IPS-20b (cell line): ENCODE results near the gene CXCR3.
"Not testable (repeated sequence)": the region's sequence is repeated elsewhere in the genome, so short reads cannot be mapped to it uniquely, and the experiment has no call there.

Source experiments
- H3K27ac ChIP-seq: one replicate; pipeline ENCODE4 v1.5.1; 2013; ENCODE audit warnings: low read length
- H3K27me3 ChIP-seq: 2 replicates; pipeline ENCODE4 v1.6.1; 2013; ENCODE audit warnings: mild to moderate bottlenecking, low read length, inconsistent platforms; ENCODE audit not compliant: insufficient read depth
- H3K36me3 ChIP-seq: 2 replicates; pipeline ENCODE4 v1.6.1; 2013; ENCODE audit warnings: low read depth, mild to moderate bottlenecking, inconsistent platforms, low read length, moderate library complexity; ENCODE audit not compliant: insufficient read depth
- H3K4me1 ChIP-seq: 2 replicates; pipeline ENCODE4 v1.6.1; 2013; ENCODE audit warnings: mild to moderate bottlenecking, control low read depth, inconsistent platforms, low read length, moderate library complexity; ENCODE audit not compliant: insufficient read depth
- H3K4me3 ChIP-seq: 2 replicates; pipeline ENCODE4 v1.5.1; 2013; ENCODE audit warnings: mild to moderate bottlenecking, low read length, inconsistent platforms
- H3K9ac ChIP-seq: 2 replicates; pipeline ENCODE4 v1.6.1; 2013; ENCODE audit warnings: low read depth, mild to moderate bottlenecking, inconsistent platforms, low read length, moderate library complexity
- H3K9me3 ChIP-seq: 2 replicates; pipeline ENCODE4 v1.6.1; 2013; ENCODE audit warnings: mild to moderate bottlenecking, low read depth, low read length, inconsistent platforms; ENCODE audit not compliant: insufficient read depth

CXCR3 gene

GRCh38 chrX:71659342-71659741 lies 41.0 kb upstream of the CXCR3 start:
- H3K36me3 ChIP-seq = no peaks in the 10 kb centered on the region
- H3K4me3 ChIP-seq = no peak overlapping the region
- H3K4me1 ChIP-seq = no peaks in the 10 kb centered on the region
- no peak overlapping the region for H3K9ac ChIP-seq
- H3K27ac ChIP-seq = no peak overlapping the region
- no peaks in the 10 kb centered on the region for H3K9me3 ChIP-seq
- H3K27me3 ChIP-seq = no peaks in the 10 kb centered on the region

GRCh38 chrX:71657267-71657666 lies 39.0 kb upstream of the CXCR3 start:
- Histone ChIP-seq H3K36me3 (no peaks in the 10 kb centered on the region), H3K27me3 (no peaks in the 10 kb centered on the region), H3K4me3 (no peak overlapping the region), H3K27ac (no peak overlapping the region), H3K9ac (no peak overlapping the region), H3K4me1 (no peaks in the 10 kb centered on the region), H3K9me3 (no peaks in the 10 kb centered on the region)

GRCh38 chrX:71653344-71653743 lies 35.0 kb upstream of the CXCR3 start:
- Histone ChIP-seq H3K9me3 (no peaks in the 10 kb centered on the region), H3K36me3 (no peaks in the 10 kb centered on the region), H3K4me1 (no peaks in the 10 kb centered on the region), H3K9ac (no peak overlapping the region), H3K4me3 (no peak overlapping the region), H3K27me3 (no peaks in the 10 kb centered on the region), H3K27ac (no peak overlapping the region)

GRCh38 chrX:71652405-71652804 lies 34.1 kb upstream of the CXCR3 start:
- Histone ChIP-seq H3K27me3 (no peaks in the 10 kb centered on the region), H3K9me3 (no peaks in the 10 kb centered on the region), H3K27ac (no peak overlapping the region), H3K9ac (no peak overlapping the region), H3K36me3 (no peaks in the 10 kb centered on the region), H3K4me3 (no peak overlapping the region), H3K4me1 (no peaks in the 10 kb centered on the region)

- no peaks in the 10 kb centered on the region for H3K4me1 ChIP-seq
- no peaks in the 10 kb centered on the region for H3K9me3 ChIP-seq
Observed at GRCh38 chrX:71650333-71650969, 32.1 kb upstream of the CXCR3 start.

GRCh38 chrX:71644406-71644805 lies 26.1 kb upstream of the CXCR3 start:
- not testable (repeated sequence) for H3K4me1 ChIP-seq, H3K36me3 ChIP-seq, H3K9ac ChIP-seq, H3K4me3 ChIP-seq, H3K9me3 ChIP-seq, H3K27me3 ChIP-seq, H3K27ac ChIP-seq

More at GRCh38 chrX:71650333-71650969, 32.1 kb upstream of the CXCR3 start:
- Histone ChIP-seq H3K9ac (no peak overlapping the region), H3K36me3 (no peaks in the 10 kb centered on the region), H3K27ac (no peak overlapping the region), H3K4me3 (no peak overlapping the region), H3K27me3 (no peaks in the 10 kb centered on the region)

GRCh38 chrX:71640002-71640401 lies 21.7 kb upstream of the CXCR3 start:
- Histone ChIP-seq H3K4me1 (no peaks in the 10 kb centered on the region), H3K9me3 (no peaks in the 10 kb centered on the region), H3K27me3 (no peaks in the 10 kb centered on the region), H3K36me3 (no peaks in the 10 kb centered on the region), H3K9ac (no peak overlapping the region), H3K27ac (no peak overlapping the region), H3K4me3 (no peak overlapping the region)

GRCh38 chrX:71638409-71638808 lies 20.1 kb upstream of the CXCR3 start:
- Histone ChIP-seq H3K36me3 (no peaks in the 10 kb centered on the region), H3K9me3 (no peaks in the 10 kb centered on the region), H3K27me3 (no peaks in the 10 kb centered on the region), H3K27ac (no peak overlapping the region), H3K4me3 (no peak overlapping the region), H3K4me1 (no peaks in the 10 kb centered on the region), H3K9ac (no peak overlapping the region)

GRCh38 chrX:71637848-71638247 lies 19.5 kb upstream of the CXCR3 start:
- Histone ChIP-seq H3K4me3 (no peak overlapping the region), H3K4me1 (no peaks in the 10 kb centered on the region), H3K9ac (no peak overlapping the region), H3K27me3 (no peaks in the 10 kb centered on the region), H3K36me3 (no peaks in the 10 kb centered on the region), H3K9me3 (no peaks in the 10 kb centered on the region), H3K27ac (no peak overlapping the region)

GRCh38 chrX:71637253-71637618 lies 18.9 kb upstream of the CXCR3 start:
- no peak overlapping the region for H3K9ac ChIP-seq
- H3K4me3 ChIP-seq = no peak overlapping the region
- H3K9me3 ChIP-seq = no peaks in the 10 kb centered on the region
- H3K4me1 ChIP-seq = no peaks in the 10 kb centered on the region
- H3K27ac ChIP-seq = no peak overlapping the region
- H3K27me3 ChIP-seq = no peaks in the 10 kb centered on the region
- no peaks in the 10 kb centered on the region for H3K36me3 ChIP-seq

- Histone ChIP-seq H3K4me1 (no peaks in the 10 kb centered on the region), H3K9me3 (no peaks in the 10 kb centered on the region), H3K4me3 (no peak overlapping the region), H3K36me3 (no peaks in the 10 kb centered on the region), H3K27ac (no peak overlapping the region), H3K9ac (no peak overlapping the region), H3K27me3 (no peaks in the 10 kb centered on the region)
Observed at GRCh38 chrX:71636438-71637252, 18.3 kb upstream of the CXCR3 start.

- no peaks in the 10 kb centered on the region for H3K36me3 ChIP-seq
- no peak overlapping the region for H3K27ac ChIP-seq
- H3K27me3 ChIP-seq = no peaks in the 10 kb centered on the region
- H3K4me1 ChIP-seq = no peaks in the 10 kb centered on the region
- H3K9me3 ChIP-seq = no peaks in the 10 kb centered on the region
- no peak overlapping the region for H3K9ac ChIP-seq
- no peak overlapping the region for H3K4me3 ChIP-seq
Observed at GRCh38 chrX:71634366-71634765, 16.1 kb upstream of the CXCR3 start.
